Adipose tissue (tissue), 3 donors: Measurements from ENCODE around the gene ARL8A. TPM values are rescaled to one million over a fixed set of nuclear protein-coding genes. Genes with fewer than 3 reads are reported as not detected.
"Not testable (repeated sequence)": the region's sequence is repeated elsewhere in the genome, so short reads cannot be mapped to it uniquely, and the experiment has no call there.

Experiments
- H3K27ac ChIP-seq: one replicate; pipeline ENCODE4 v1.5.1; 2013; ENCODE audit warnings: low read depth, low read length
- WGBS, 3 donors: extraction: QIAGEN DNeasy Blood & Tissue Kit; methylation state at CpG; one replicate each; pipeline ENCODE4 v1.1.7; 2013; 5-methylcytosine and 5-hydroxymethylcytosine counted together
- polyA plus RNA-seq, 3 donors: library from polyadenylated mRNA; stranded (reverse); fragments of 200-250 nt; gene quantifications; one replicate each; pipeline ENCODE4 v1.2.3, GENCODE V29; 2013
- donor health status: healthy with polysubstance abuse.
- donor health status: Bipolar disorder and iron deficiency.
- donor health status: healthy.

Gene ARL8A
- polyA plus RNA-seq, 3 donors: 14.3 to 36.4 (median 31.0) TPM

GRCh38 chr1:202127836-202128622 lies 16.5 kb downstream of the ARL8A start:
- H3K27ac ChIP-seq: no peak overlapping the region
- WGBS, 3 donors: 93 to 96% (median 94%) methylated on average over 23 to 26 of the region's 26 CpGs

- no peak overlapping the region for H3K27ac ChIP-seq
- 76 to 91% (median 81%) methylated on average over 6 of the region's 6 CpGs for WGBS, 3 donors
These were observed 17.5 kb downstream of the ARL8A start for GRCh38 chr1:202127061-202127460.

GRCh38 chr1:202126426-202126825 lies 18.1 kb downstream of the ARL8A start:
- WGBS, 3 donors: 25 to 52% (median 33%) methylated on average over 9 of the region's 9 CpGs
- H3K27ac ChIP-seq: no peak overlapping the region

- H3K27ac ChIP-seq: no peak overlapping the region
- WGBS, 3 donors: 93 to 95% (median 95%) methylated on average over 8 of the region's 8 CpGs
These were observed 18.9 kb downstream of the ARL8A start for GRCh38 chr1:202125611-202126010.

GRCh38 chr1:202124142-202124541 lies 20.4 kb downstream of the ARL8A start:
- 86 to 90% (median 88%) methylated on average over 7 of the region's 7 CpGs for WGBS, 3 donors

GRCh38 chr1:202123336-202123813 lies 21.2 kb downstream of the ARL8A start:
- H3K27ac ChIP-seq: no peak overlapping the region
- 83 to 90% (median 89%) methylated on average over 10 of the region's 10 CpGs for WGBS, 3 donors

More at GRCh38 chr1:202124142-202124541, 20.4 kb downstream of the ARL8A start:
- H3K27ac ChIP-seq: no peak overlapping the region

GRCh38 chr1:202122639-202123335 lies 21.8 kb downstream of the ARL8A start, which contains the start of gene GPR37L1:
GPR37L1 (plus strand) TSS chr1:202122917; CDS start chr1:202122964, 47 bp downstream.
- H3K27ac ChIP-seq: no peak within 1 kb of the TSS
- 41 to 58% (median 50%) methylated on average over 18 to 19 of the region's 19 CpGs for WGBS, 3 donors

- 64 to 76% (median 70%) methylated on average over 7 of the region's 7 CpGs for WGBS, 3 donors
- no peak overlapping the region for H3K27ac ChIP-seq
These were observed 23.5 kb downstream of the ARL8A start for GRCh38 chr1:202121006-202121405.

- 80 to 82% (median 82%) methylated on average over 10 of the region's 10 CpGs for WGBS, 3 donors
- no peak overlapping the region for H3K27ac ChIP-seq
These were observed 26.6 kb downstream of the ARL8A start for GRCh38 chr1:202117898-202118371.

- no peak overlapping the region for H3K27ac ChIP-seq
- 93 to 98% (median 95%) methylated on average over 8 of the region's 8 CpGs for WGBS, 3 donors
These were observed 28.2 kb downstream of the ARL8A start for GRCh38 chr1:202116287-202116686.

- no peak overlapping the region for H3K27ac ChIP-seq
- 27 to 76% (median 61%) methylated on average over 2 of the region's 2 CpGs for WGBS, 3 donors
These were observed 30.7 kb downstream of the ARL8A start for GRCh38 chr1:202113690-202114300.

- 18 to 32% (median 28%) methylated on average over 5 of the region's 5 CpGs for WGBS, 3 donors
- no peak overlapping the region for H3K27ac ChIP-seq
These were observed 31.5 kb downstream of the ARL8A start for GRCh38 chr1:202112859-202113689.

GRCh38 chr1:202111589-202111988 lies 32.9 kb downstream of the ARL8A start:
- 84 to 93% (median 91%) methylated on average over 7 of the region's 7 CpGs for WGBS, 3 donors
- H3K27ac ChIP-seq: not testable (repeated sequence)

GRCh38 chr1:202110977-202111376 lies 33.6 kb downstream of the ARL8A start:
- no peak overlapping the region for H3K27ac ChIP-seq
- 78 to 92% (median 91%) methylated on average over 3 of the region's 3 CpGs for WGBS, 3 donors

GRCh38 chr1:202107801-202108731 lies 36.5 kb downstream of the ARL8A start:
- 26 to 78% (median 78%) methylated on average over 13 of the region's 13 CpGs for WGBS, 3 donors
- no peak overlapping the region for H3K27ac ChIP-seq

GRCh38 chr1:202107321-202107761 lies 37.2 kb downstream of the ARL8A start:
- no peak overlapping the region for H3K27ac ChIP-seq
- 15 to 73% (median 65%) methylated on average over 5 of the region's 5 CpGs for WGBS, 3 donors
